ENCODE data around the gene TMEM150A. TPM values are rescaled to one million over a fixed set of nuclear protein-coding genes. Genes with fewer than 3 reads are reported as not detected.

The TMEM150A gene
- 10 to 100 TPM; 20.0 to 26.7 (median 21.9) TPM for total RNA-seq
- long read RNA-seq, partial matches to known transcripts = 3 of 7 reads
- long read RNA-seq, other reads (novel, unspliced or antisense) = 0 of 7 reads

GRCh38 chr2:85602476-85603234 is at the start of gene TMEM150A:
Gene TMEM150A, minus strand, starts transcription at chr2:85602698. Its CDS starts 750 bp downstream, at chr2:85601948.
- DNase-seq (peak; percentile 96 to 97 (median 96)), ATAC-seq (peak; percentile 87 to 97 (median 90))
- peaks cover 0 to 20% (median 0%) of the 10 kb centered on the region in 4 donors for H3K36me3 ChIP-seq
- H3K27me3 ChIP-seq = no peaks in the 10 kb centered on the region
- peak within 1 kb of the TSS; percentile 72 to 78 (median 74) for H3K27ac ChIP-seq
- peak within 1 kb of the TSS; percentile 67 to 83 (median 81) for H3K4me3 ChIP-seq
- TF ChIP-seq POLR2A (IDR thresholded peaks at IDR 0.05) (peak; percentile 97), CTCF (IDR thresholded peaks at IDR 0.05) (peak; percentile 29 to 44 (median 41))
- 0% methylated on average over 5 of the region's 73 CpGs for WGBS (ENCODE audit: insufficient coverage, low coverage, low lambda C conversion rate, missing lambda C conversion rate)
- peaks cover 0 to 49% (median 18%) of the 10 kb centered on the region in 4 donors for H3K4me1 ChIP-seq
- intact Hi-C loops (cut with DNase I) = no loop called here
- no peaks in the 10 kb centered on the region for H3K9me3 ChIP-seq

- DNase-seq (no peak), ATAC-seq (no peak)
- Histone ChIP-seq H3K36me3 (peaks cover 0 to 44% (median 20%) of the 10 kb centered on the region in 4 donors), H3K4me3 (no peak overlapping the region), H3K4me1 (peaks cover 0 to 4% (median 0%) of the 10 kb centered on the region in 4 donors), H3K27ac (no peak overlapping the region), H3K9me3 (no peaks in the 10 kb centered on the region), H3K27me3 (no peaks in the 10 kb centered on the region)
- intact Hi-C loops (cut with DNase I) = no loop called here
- WGBS (ENCODE audit: insufficient coverage, low coverage, low lambda C conversion rate, missing lambda C conversion rate) = 92% methylated on average over 2 of the region's 2 CpGs
- TF ChIP-seq POLR2A (IDR thresholded peaks at IDR 0.05) = no peak
- TF ChIP-seq CTCF (IDR thresholded peaks at IDR 0.05) = no peak
Measured at GRCh38 chr2:85652056-85652455, 49.6 kb upstream of the TMEM150A start.

GRCh38 chr2:85651097-85651496 is 48.6 kb upstream of the TMEM150A start:
- peak in 1 of 4 donors; percentile 13 for ATAC-seq
- H3K27me3 ChIP-seq = no peaks in the 10 kb centered on the region
- peaks cover 0 to 53% (median 24%) of the 10 kb centered on the region in 4 donors for H3K36me3 ChIP-seq
- 20% methylated on average over 3 of the region's 3 CpGs for WGBS (ENCODE audit: insufficient coverage, low coverage, low lambda C conversion rate, missing lambda C conversion rate)
- H3K4me1 ChIP-seq = peaks cover 0 to 4% (median 0%) of the 10 kb centered on the region in 4 donors
- H3K9me3 ChIP-seq = no peaks in the 10 kb centered on the region
- H3K27ac ChIP-seq = no peak overlapping the region
- intact Hi-C loops (cut with DNase I) = no loop called here
- TF ChIP-seq POLR2A (IDR thresholded peaks at IDR 0.05) (no peak), CTCF (IDR thresholded peaks at IDR 0.05) (no peak)
- DNase-seq = no peak
- no peak overlapping the region for H3K4me3 ChIP-seq

GRCh38 chr2:85650456-85650855 is 48.0 kb upstream of the TMEM150A start:
- ATAC-seq (no peak), DNase-seq (no peak)
- 96% methylated on average over 4 of the region's 4 CpGs for WGBS (ENCODE audit: insufficient coverage, low coverage, low lambda C conversion rate, missing lambda C conversion rate)
- intact Hi-C loops (cut with DNase I) = no loop called here
- H3K27ac ChIP-seq = no peak overlapping the region
- TF ChIP-seq CTCF (IDR thresholded peaks at IDR 0.05) = no peak
- no peak for TF ChIP-seq POLR2A (IDR thresholded peaks at IDR 0.05)
- H3K4me3 ChIP-seq = no peak overlapping the region
- H3K4me1 ChIP-seq = peaks cover 0 to 4% (median 0%) of the 10 kb centered on the region in 4 donors
- H3K9me3 ChIP-seq = no peaks in the 10 kb centered on the region
- no peaks in the 10 kb centered on the region for H3K27me3 ChIP-seq
- H3K36me3 ChIP-seq = peaks cover 0 to 60% (median 29%) of the 10 kb centered on the region in 4 donors
